Right cardiac atrium (tissue), 5 donors: Measurements from ENCODE around the gene NUP160. TPM values are rescaled to one million over a fixed set of nuclear protein-coding genes. Genes with fewer than 3 reads are reported as not detected.

ENCODE experiments used
- ATAC-seq, 2 donors: fragments of 200-7000 bp; cut with Tn5 transposase; one replicate each; pipeline versions ENCODE4 v1.8.0 to v1.9.1; 2020; ENCODE audit warnings: moderate library complexity in 2 of 2, mild to moderate bottlenecking in 1 of 2
- DNase-seq, 3 donors: peaks; one replicate each; pipeline ENCODE4 v3.0.0-alpha.2; 2020
- H3K27ac ChIP-seq: one replicate; pipeline ENCODE4 v1.5.1; 2013; ENCODE audit warnings: mild to moderate bottlenecking, low read length, control low read depth, moderate library complexity
- H3K27me3 ChIP-seq: one replicate; pipeline ENCODE4 v1.6.1; 2013; ENCODE audit not compliant: control insufficient read depth, insufficient read depth
- H3K4me1 ChIP-seq: one replicate; pipeline ENCODE4 v1.6.1; 2013; ENCODE audit warnings: low read length; ENCODE audit not compliant: control insufficient read depth, insufficient read depth
- H3K4me3 ChIP-seq: one replicate; pipeline ENCODE4 v1.5.1; 2013; ENCODE audit warnings: low read length, control low read depth
- H3K9me3 ChIP-seq: one replicate; pipeline ENCODE4 v1.6.1; 2013; ENCODE audit warnings: low read length; ENCODE audit not compliant: control insufficient read depth
- WGBS: extraction: QIAGEN DNeasy Blood & Tissue Kit; methylation state at CpG from one replicate; pipeline ENCODE4 v1.1.7; 2013; 5-methylcytosine and 5-hydroxymethylcytosine counted together
- intact Hi-C, 4 donors: fragments of 100-400 bp; cut with DNase I; formaldehyde crosslinking; loops; one replicate each; pipeline versions ENCODE4 v1.11.0 to v1.14.0; 2022 to 2023
- polyA plus RNA-seq: library from polyadenylated mRNA; stranded (reverse); fragments of 200-250 nt; gene quantifications from one replicate; pipeline ENCODE4 v1.2.3, GENCODE V29; 2013
- total RNA-seq, 4 donors: library from RNA; stranded (reverse); fragmentation: NEBNext Ultra II Directional; extraction: Animal tissue kit (Norgen Biotek cat#: 25700); gene quantifications; one replicate each; pipeline ENCODE4 v1.2.1, GENCODE V29; 2021
- donor health status: healthy with polysubstance abuse.
- donor health status: DM: no; HTN: yes; CAD: no.
- donor health status: DM: no; HTN: no; CAD: no.
- donor health status: DM: no; HTN: yes; CAD: no; lungs with severe emphysema.
- donor health status: DM: yes; HTN: yes; CAD: no.

The NUP160 gene
- total and polyA plus RNA-seq, 5 donors, result 8.1 to 18.4 (median 15.0) TPM

DNA sequence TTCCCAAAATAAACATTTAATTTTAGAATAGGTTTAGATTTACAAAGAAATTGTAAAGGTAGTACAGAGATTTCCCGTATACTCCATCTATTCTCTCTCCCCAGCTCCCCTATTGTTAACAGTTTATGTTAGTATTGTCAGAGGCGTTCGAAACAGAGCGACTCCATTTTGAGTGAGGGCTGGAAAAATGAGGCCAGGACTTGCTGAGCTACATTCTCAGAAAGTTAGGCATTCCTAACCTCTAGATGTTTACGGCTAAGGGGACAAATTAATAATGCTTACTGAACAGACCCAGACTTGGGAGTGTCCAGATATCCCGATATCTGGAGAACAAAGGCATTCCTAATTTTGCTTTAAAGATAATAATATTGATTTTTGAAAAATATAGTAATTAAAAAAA is 12.4 kb upstream of the NUP160 start:
- intact Hi-C loops, result no loop called here
- DNase-seq, result no peak
- Histone ChIP-seq H3K4me3 (no peak overlapping the region), H3K9me3 (no peaks in the 10 kb centered on the region), H3K27ac (no peak overlapping the region), H3K27me3 (no peaks in the 10 kb centered on the region), H3K4me1 (no peaks in the 10 kb centered on the region)
- 92% methylated on average over 6 of the region's 6 CpGs for WGBS
- no peak for ATAC-seq

DNA sequence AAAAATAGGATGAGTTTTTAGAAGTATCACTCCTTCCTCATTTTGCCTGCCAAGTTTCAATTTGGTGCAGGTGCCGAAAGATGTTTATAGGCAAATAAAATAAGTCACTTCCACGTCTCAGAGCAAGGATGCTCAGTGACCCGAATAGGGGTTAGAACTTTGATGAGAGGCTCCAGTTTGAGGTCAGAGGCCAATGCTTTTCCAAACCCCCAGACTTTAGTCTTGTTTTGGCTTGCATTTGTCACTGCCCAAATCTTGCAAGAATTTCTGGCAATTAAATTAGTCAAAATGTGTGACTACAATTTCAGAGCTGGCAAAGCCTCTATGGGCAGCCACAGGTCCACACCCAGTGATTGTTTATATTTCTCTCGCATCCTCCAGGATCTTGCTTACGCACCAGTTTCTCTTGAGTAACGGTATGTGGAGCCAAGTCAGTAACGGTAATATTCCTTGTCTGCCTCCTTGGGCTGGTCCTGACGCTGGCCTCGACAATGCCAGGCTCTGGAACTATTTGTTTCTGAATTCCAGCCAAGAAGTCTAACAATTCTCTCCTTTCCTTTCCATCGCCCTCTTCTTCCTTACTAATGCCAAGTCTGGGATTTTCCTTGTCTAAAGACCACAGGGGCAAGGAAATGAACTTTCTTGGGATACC is 9.9 kb upstream of the NUP160 start:
- no peaks in the 10 kb centered on the region for H3K27me3 ChIP-seq
- WGBS, result 47% methylated on average over 10 of the region's 10 CpGs
- DNase-seq, result no peak
- H3K27ac ChIP-seq, result no peak overlapping the region
- H3K4me1 ChIP-seq, result no peaks in the 10 kb centered on the region
- intact Hi-C loops, result loop anchor here in 1 of 4 donors (10.0 kb wide), 1 partner anchor 483 kb away; the partner anchor contains the start of gene SPI1
- H3K4me3 ChIP-seq, result no peak overlapping the region
- ATAC-seq, result peak; percentile 83 to 91
- no peaks in the 10 kb centered on the region for H3K9me3 ChIP-seq

DNA sequence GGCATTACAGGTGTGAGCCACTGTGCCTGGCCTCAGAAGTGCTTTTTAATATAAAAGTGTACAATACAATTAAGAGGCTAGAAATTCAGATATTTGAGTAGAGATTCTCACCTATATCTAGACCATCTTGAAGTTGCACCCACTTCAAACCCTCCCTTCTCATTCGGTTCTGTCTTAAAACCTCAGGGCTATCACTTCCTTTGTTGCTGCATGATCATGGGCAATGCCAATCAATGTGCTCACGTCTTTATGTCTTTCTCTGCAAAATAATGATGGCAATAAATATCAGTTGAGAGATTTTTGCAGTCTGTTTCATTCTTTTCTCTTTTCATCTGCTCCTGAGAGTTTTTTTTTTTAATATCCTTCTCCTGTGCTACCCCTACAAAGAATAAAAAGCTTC is 9.3 kb upstream of the NUP160 start:
- Histone ChIP-seq H3K4me3 (no peak overlapping the region), H3K4me1 (no peaks in the 10 kb centered on the region), H3K27ac (no peak overlapping the region), H3K27me3 (no peaks in the 10 kb centered on the region), H3K9me3 (no peaks in the 10 kb centered on the region)
- WGBS, result 49% methylated on average over 2 of the region's 2 CpGs
- ATAC-seq, result no peak
- intact Hi-C loops, result loop anchor here in 1 of 4 donors (10.0 kb wide), 1 partner anchor 483 kb away; the partner anchor contains the start of gene SPI1
- DNase-seq, result no peak

DNA sequence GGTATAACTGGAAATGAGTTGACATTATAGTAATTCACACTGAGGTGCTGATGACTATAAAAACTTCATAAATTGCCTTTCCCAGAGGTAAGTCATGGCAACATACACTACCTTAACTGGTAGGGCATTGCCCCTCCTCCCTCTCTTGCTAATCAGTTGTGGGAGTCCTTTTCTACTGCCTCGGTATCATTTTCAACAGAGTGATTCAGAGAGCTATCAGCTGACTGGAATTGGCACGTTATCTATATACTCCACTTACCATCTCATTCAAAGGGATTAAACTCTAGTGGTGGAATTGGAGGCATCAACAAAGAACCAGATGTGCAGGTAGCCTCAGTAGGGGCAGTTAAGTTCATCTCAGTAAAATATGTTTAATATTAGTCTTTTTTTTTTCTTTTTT is 8.0 kb upstream of the NUP160 start:
- H3K27ac ChIP-seq, result no peak overlapping the region
- ATAC-seq (peak in 1 of 2 donors; percentile 23), DNase-seq (no peak)
- no peaks in the 10 kb centered on the region for H3K4me1 ChIP-seq
- intact Hi-C loops, result loop anchor here in 1 of 4 donors (10.0 kb wide), 1 partner anchor 481 kb away; the partner anchor contains the start of gene SPI1
- H3K4me3 ChIP-seq, result no peak overlapping the region
- no peaks in the 10 kb centered on the region for H3K9me3 ChIP-seq
- no peaks in the 10 kb centered on the region for H3K27me3 ChIP-seq
- 31% methylated on average over 2 of the region's 2 CpGs for WGBS

GRCh38 chr11:47854667-47855066 is 6.5 kb upstream of the NUP160 start:
- Histone ChIP-seq H3K27ac (no peak overlapping the region), H3K4me1 (no peaks in the 10 kb centered on the region), H3K9me3 (no peaks in the 10 kb centered on the region), H3K4me3 (no peak overlapping the region), H3K27me3 (no peaks in the 10 kb centered on the region)
- 87% methylated on average over 3 of the region's 3 CpGs for WGBS
- ATAC-seq (no peak), DNase-seq (no peak)
- intact Hi-C loops, result loop anchor here in 1 of 4 donors (10.0 kb wide), 1 partner anchor 480 kb away; the partner anchor contains the start of gene SPI1

DNA sequence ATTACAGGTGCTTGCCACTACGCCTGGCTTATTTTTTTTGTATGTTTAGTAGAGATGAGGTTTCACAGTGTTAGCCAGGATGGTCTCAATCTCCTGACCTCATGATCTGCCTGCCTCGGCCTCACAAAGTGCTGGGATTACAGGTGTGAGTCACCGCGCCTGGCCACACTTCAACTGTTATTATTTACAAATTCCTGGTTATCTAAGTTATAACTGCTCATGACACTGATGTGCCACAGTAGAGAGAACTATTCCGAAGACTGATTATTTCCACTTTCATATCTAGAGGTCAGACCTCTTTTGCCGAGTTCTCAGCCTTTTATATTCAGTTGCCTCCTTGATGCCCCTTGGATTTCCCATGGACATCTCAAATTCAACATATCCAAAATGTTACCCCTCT is 3.9 kb upstream of the NUP160 start:
- 89% methylated on average over 6 of the region's 6 CpGs for WGBS
- H3K4me3 ChIP-seq, result no peak overlapping the region
- ATAC-seq (no peak), DNase-seq (no peak)
- no peaks in the 10 kb centered on the region for H3K27me3 ChIP-seq
- no peak overlapping the region for H3K27ac ChIP-seq
- H3K4me1 ChIP-seq, result no peaks in the 10 kb centered on the region
- intact Hi-C loops, result loop anchor here in 1 of 4 donors (10.0 kb wide), 1 partner anchor 477 kb away; the partner anchor contains the start of gene SPI1
- H3K9me3 ChIP-seq, result no peaks in the 10 kb centered on the region

DNA sequence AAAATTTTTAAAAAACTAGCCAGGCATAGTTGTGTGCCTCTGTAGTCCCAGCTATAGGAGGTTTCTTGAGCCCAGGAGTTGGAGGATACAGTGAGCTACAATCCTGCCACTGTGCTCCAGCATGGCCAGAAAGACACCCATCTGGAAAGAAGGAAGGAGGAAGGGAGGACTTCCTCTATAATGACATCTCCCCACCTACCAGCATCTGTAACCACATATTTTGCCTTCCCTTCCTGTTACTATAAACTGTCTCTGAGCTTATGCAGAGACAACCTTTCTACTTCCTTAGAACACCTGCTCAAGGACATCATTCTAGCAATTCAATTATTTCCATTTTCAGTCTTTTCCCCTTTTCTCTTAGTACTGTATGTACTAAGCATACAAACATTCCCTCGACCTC is 2.2 kb upstream of the NUP160 start:
- Histone ChIP-seq H3K4me3 (no peak overlapping the region), H3K9me3 (no peaks in the 10 kb centered on the region), H3K27me3 (no peaks in the 10 kb centered on the region), H3K4me1 (no peaks in the 10 kb centered on the region), H3K27ac (no peak overlapping the region)
- ATAC-seq (no peak), DNase-seq (no peak)
- intact Hi-C loops, result loop anchor here in 1 of 4 donors (10.0 kb wide), 1 partner anchor 476 kb away; the partner anchor contains the start of gene SPI1
- 74% methylated on average over 1 of the region's 1 CpG for WGBS

DNA sequence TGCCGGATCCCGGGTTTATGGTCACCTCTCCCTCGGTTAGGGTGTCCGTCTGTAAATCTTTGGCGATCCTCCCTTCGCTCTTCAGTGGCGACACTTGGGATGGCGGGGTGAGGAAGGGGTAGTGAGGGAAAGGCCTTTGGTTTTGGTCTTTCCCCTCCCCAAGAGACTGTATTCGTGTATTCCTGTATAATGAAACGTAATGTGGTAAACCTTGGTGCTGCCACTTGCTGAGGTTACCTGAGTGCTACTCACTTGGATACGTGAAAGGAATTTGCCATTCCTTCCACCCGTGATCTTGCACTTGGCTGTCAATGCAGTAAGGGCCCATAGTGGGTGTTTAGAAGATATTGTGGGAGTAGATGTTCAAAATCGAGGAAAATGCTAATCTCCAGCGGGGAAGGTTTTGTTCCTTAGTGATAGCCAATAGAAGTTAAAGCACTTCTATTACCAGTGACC is 578 bp upstream of the NUP160 start:
- Histone ChIP-seq H3K27ac (peak overlapping the region; percentile 33), H3K4me3 (peak overlapping the region; percentile 42), H3K4me1 (no peaks in the 10 kb centered on the region), H3K27me3 (no peaks in the 10 kb centered on the region), H3K9me3 (no peaks in the 10 kb centered on the region)
- intact Hi-C loops, result loop anchor here in 2 of 4 donors (10.0 kb wide), 2 partner anchors 84 to 114 kb away; partner anchors contain the start of gene FNBP4 (in 1 of the 2)
- no peak for ATAC-seq
- 4% methylated on average over 14 of the region's 14 CpGs for whole genome bisulfite sequencing
- DNase-seq, result no peak

DNA sequence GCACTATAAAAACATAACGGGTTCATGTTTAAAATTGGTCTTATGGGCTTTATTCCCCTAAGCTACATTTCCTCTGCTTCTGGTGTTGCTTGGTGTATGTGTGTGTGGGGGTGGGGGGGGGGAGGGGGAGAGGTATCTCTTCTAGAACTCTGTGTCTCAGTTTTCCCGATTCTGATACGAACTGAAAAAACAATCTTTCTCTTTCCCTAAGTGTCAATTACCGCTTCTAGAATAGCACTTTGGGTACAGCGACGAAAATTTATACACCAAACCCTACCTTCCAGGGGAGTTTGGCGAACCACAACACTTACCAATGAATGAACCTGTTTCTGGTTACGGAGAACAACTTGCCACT is 636 bp downstream of the NUP160 start:
- H3K9me3 ChIP-seq, result no peaks in the 10 kb centered on the region
- no peak for ATAC-seq
- H3K27me3 ChIP-seq, result no peaks in the 10 kb centered on the region
- H3K4me3 ChIP-seq, result peak overlapping the region; percentile 42
- no peaks in the 10 kb centered on the region for H3K4me1 ChIP-seq
- DNase-seq, result no peak
- intact Hi-C loops, result loop anchor here in 2 of 4 donors (10.0 kb wide), 2 partner anchors 83 to 113 kb away; partner anchors contain the start of gene FNBP4 (in 1 of the 2)
- WGBS, result 6% methylated on average over 8 of the region's 8 CpGs
- H3K27ac ChIP-seq, result peak overlapping the region; percentile 33

- H3K4me3 ChIP-seq, result peak overlapping the region; percentile 42
- no peaks in the 10 kb centered on the region for H3K9me3 ChIP-seq
- ATAC-seq, result no peak
- WGBS, result 71% methylated on average over 4 of the region's 4 CpGs
- DNase-seq, result no peak
- intact Hi-C loops, result loop anchor here in 2 of 4 donors (10.0 kb wide), 2 partner anchors 82 to 112 kb away; partner anchors contain the start of gene FNBP4 (in 1 of the 2)
- no peak overlapping the region for H3K27ac ChIP-seq
- no peaks in the 10 kb centered on the region for H3K27me3 ChIP-seq
- H3K4me1 ChIP-seq, result no peaks in the 10 kb centered on the region
Observed at GRCh38 chr11:47846998-47847397, 1.2 kb downstream of the NUP160 start.

DNA sequence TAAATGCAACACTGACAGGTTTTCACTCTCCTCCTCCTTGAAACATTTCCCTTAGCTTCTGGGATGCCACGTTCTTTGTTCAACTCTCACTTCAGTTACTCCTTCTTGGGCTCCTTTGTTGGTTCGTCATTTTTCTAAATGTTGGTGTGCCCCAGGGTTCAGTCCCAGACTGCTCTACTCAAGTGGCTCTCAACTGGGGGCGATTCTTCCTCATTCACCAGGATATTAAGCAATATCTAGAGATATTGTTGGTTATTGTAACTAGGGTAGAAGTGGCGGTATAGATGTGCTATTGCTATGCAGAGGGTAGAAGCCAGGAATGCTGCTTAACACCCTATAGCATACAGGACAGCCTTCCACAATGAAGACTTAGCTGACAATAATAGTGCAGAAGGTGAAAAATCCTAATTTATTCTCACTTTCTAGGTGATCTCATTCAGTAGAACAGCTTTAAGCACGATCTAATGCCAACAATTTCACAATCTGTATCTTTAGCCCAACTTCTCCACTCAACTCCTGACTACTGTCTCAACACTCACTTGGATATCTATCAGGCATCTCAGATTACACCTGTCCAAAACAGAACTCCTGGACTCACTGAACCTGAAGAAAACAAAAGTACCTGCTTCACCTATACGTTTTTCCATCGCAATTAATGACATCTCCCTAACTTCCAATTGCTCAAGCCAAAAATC is 4.6 kb downstream of the NUP160 start:
- no peak overlapping the region for H3K4me3 ChIP-seq
- H3K27me3 ChIP-seq, result no peaks in the 10 kb centered on the region
- H3K27ac ChIP-seq, result no peak overlapping the region
- ATAC-seq (no peak), DNase-seq (no peak)
- intact Hi-C loops, result loop anchor here in 2 of 4 donors (10.0 kb wide), 2 partner anchors 79 to 109 kb away; partner anchors contain the start of gene FNBP4 (in 1 of the 2)
- H3K9me3 ChIP-seq, result no peaks in the 10 kb centered on the region
- H3K4me1 ChIP-seq, result no peaks in the 10 kb centered on the region
- 84% methylated on average over 7 of the region's 7 CpGs for WGBS
